ENCODE results near the gene TNIK. TPM values are rescaled to one million over a fixed set of nuclear protein-coding genes. Genes with fewer than 3 reads are reported as not detected.

The TNIK gene
- total RNA-seq, 1 donor from 2014 or later, result 9.3 TPM

GRCh38 chr3:171380711-171381425, 79.3 kb downstream of the TNIK start:
- Mint-ChIP-seq H3K9me3 (no peaks in the 10 kb centered on the region), H3K4me3 (no peak overlapping the region), H3K27ac (no peak overlapping the region), H3K36me3 (no peaks in the 10 kb centered on the region), H3K27me3 (ENCODE audit: low read depth) (no peaks in the 10 kb centered on the region), H3K4me1 (peaks cover 27% of the 10 kb centered on the region)
- no peak for DNase-seq (ENCODE audit: low spot score in 2 of 2, unreplicated experiment in 2 of 2)
- no peak for TF ChIP-seq CTCF (IDR thresholded peaks at IDR 0.05; ENCODE audit: unreplicated experiment)

- H3K27me3 Mint-ChIP-seq (ENCODE audit: low read depth), result no peaks in the 10 kb centered on the region
- H3K36me3 Mint-ChIP-seq, result no peaks in the 10 kb centered on the region
- H3K27ac Mint-ChIP-seq, result no peak overlapping the region
These were observed 80.2 kb downstream of the TNIK start for GRCh38 chr3:171379961-171380483.

GRCh38 chr3:171379281-171379680, 80.9 kb downstream of the TNIK start:
- peaks cover 22% of the 10 kb centered on the region for H3K4me1 Mint-ChIP-seq
- no peaks in the 10 kb centered on the region for H3K27me3 Mint-ChIP-seq (ENCODE audit: low read depth)
- no peaks in the 10 kb centered on the region for H3K9me3 Mint-ChIP-seq
- H3K36me3 Mint-ChIP-seq, result no peaks in the 10 kb centered on the region
- TF ChIP-seq CTCF (IDR thresholded peaks at IDR 0.05; ENCODE audit: unreplicated experiment), result no peak
- DNase-seq (ENCODE audit: low spot score in 2 of 2, unreplicated experiment in 2 of 2), result no peak
- H3K4me3 Mint-ChIP-seq, result no peak overlapping the region
- no peak overlapping the region for H3K27ac Mint-ChIP-seq

More at GRCh38 chr3:171379961-171380483, 80.2 kb downstream of the TNIK start:
- peaks cover 27% of the 10 kb centered on the region for H3K4me1 Mint-ChIP-seq
- H3K4me3 Mint-ChIP-seq, result no peak overlapping the region
- no peak for TF ChIP-seq CTCF (IDR thresholded peaks at IDR 0.05; ENCODE audit: unreplicated experiment)
- no peak for DNase-seq (ENCODE audit: low spot score in 2 of 2, unreplicated experiment in 2 of 2)
- no peaks in the 10 kb centered on the region for H3K9me3 Mint-ChIP-seq

GRCh38 chr3:171378586-171378985, 81.6 kb downstream of the TNIK start:
- Mint-ChIP-seq H3K4me3 (no peak overlapping the region), H3K9me3 (no peaks in the 10 kb centered on the region), H3K36me3 (no peaks in the 10 kb centered on the region), H3K27me3 (ENCODE audit: low read depth) (no peaks in the 10 kb centered on the region), H3K27ac (no peak overlapping the region), H3K4me1 (peaks cover 15% of the 10 kb centered on the region)
- no peak for DNase-seq (ENCODE audit: low spot score in 2 of 2, unreplicated experiment in 2 of 2)
- no peak for TF ChIP-seq CTCF (IDR thresholded peaks at IDR 0.05; ENCODE audit: unreplicated experiment)

- no peak overlapping the region for H3K27ac Mint-ChIP-seq
- no peak for DNase-seq (ENCODE audit: low spot score in 2 of 2, unreplicated experiment in 2 of 2)
- no peaks in the 10 kb centered on the region for H3K9me3 Mint-ChIP-seq
- H3K4me3 Mint-ChIP-seq, result no peak overlapping the region
- no peak for TF ChIP-seq CTCF (IDR thresholded peaks at IDR 0.05; ENCODE audit: unreplicated experiment)
- H3K36me3 Mint-ChIP-seq, result no peaks in the 10 kb centered on the region
- peaks cover 8% of the 10 kb centered on the region for H3K4me1 Mint-ChIP-seq
- H3K27me3 Mint-ChIP-seq (ENCODE audit: low read depth), result no peaks in the 10 kb centered on the region
These were observed 82.3 kb downstream of the TNIK start for GRCh38 chr3:171377859-171378258.

All from mesothelial cell of epicardium (in vitro differentiated cells).